Mucosa of gallbladder (tissue), 1 donor: ENCODE results near the gene PAK6. TPM values are rescaled to one million over a fixed set of nuclear protein-coding genes. Genes with fewer than 3 reads are reported as not detected.

Experiments
- DNase-seq: peaks from one replicate; pipeline ENCODE4 v3.0.0-alpha.2; 2020; ENCODE audit warnings: low spot score
- total RNA-seq: library from RNA; stranded (reverse); gene quantifications from one replicate; pipeline ENCODE4 v1.2.1, GENCODE V29; 2021
- donor health status: DM: no; HTN: no; CAD: no.

The PAK6 gene
- total RNA-seq, 1 donor from 2014 or later = 7.9 TPM

DNA sequence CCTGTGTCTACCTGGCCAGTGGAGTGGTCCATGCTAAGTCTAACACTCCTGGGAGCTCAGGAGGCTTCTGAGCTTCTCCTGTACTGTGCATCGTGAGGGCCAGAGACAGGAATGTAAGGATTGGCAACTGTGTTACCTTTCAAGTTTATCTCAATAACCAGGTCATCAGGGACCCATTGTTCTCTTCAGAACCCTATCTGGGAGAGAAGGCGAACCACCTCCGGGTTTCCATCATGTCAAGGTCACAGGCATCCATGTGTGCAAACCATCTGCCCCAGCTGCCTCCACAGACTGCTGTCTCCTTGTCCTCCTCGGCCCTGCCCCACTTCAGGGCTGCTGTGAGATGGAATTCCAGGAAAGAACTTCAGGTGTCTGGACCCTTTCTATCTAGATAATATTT, 38.1 kb downstream of the PAK6 start:
- DNase-seq = no peak

DNA sequence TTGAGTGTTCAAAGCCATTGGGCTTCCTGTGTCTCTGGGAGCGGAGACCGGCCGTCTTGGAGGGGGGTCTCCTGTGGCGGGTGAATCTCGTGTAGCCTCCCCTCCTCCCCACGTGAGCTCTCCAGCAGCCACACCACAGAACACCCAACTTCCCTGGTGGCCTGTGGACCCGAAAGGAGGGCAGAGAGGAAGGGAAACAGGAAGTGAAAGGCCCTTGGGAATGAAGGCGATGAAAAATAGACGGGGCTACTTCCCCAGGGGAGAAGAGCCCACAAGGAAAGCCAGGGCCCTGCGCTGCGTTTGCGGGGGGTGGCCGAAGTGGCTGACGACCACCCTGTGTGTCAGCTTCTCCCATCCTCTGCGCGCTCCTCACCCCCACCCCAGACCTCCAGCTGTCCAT, 38.6 kb downstream of the PAK6 start:
- no peak for DNase-seq

DNA sequence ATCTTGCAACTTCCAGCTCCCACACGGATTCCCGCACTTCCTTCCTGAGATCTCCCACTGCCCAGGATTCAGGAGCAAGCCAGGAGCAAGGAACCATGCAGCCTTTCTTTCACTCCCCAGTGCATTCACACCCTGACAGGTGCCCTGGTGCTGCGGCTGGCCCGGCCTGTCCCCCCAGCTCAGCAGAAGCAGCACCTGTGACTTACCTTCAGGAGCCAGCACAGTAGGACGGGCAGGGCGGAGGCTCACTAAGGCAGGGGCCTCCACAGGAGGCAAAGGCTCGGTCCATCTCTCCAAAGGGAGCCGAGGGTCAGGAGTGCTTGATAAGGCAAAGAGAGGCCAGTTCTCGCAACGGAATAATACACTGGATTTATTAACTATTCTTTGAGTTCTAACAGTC, 39.2 kb downstream of the PAK6 start:
- no peak for DNase-seq

DNA sequence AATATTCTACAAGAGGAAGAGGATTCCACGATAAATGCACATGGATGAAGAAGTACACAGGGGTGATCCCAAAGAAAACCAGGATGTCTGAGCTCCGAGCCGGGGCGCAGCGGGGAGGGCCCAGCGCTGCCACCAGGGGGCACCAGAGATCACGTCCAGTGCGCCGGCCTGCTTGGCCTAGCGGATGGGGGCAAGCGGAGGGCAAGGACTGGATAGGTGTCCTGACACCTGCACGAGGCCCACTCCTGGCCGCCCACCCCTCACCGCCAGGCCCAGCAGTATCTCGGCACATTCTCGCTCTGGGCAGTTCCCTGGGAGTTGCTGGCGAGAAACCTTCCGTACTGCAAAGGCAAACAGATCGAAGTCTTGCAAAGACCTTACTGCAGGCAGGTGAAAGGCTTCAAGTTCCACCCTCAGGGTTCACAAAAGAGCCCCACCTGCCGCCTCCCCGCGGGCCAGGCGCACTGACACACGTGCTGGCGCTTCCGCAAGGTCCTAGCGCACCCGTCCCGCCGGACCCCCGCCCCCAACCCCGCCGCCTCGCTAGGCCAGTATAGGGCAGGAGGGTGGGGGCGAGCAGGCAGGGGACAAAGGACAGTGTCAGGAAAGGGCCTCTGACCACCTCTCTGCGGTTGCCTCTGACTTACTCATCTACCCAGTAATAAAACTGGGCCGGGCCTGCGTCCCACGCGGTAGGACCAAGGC, 40.7 kb downstream of the PAK6 start:
- DNase-seq = peak; percentile 67

GRCh38 chr15:40280260-40281056, 41.6 kb downstream of the PAK6 start:
- DNase-seq = no peak

DNA sequence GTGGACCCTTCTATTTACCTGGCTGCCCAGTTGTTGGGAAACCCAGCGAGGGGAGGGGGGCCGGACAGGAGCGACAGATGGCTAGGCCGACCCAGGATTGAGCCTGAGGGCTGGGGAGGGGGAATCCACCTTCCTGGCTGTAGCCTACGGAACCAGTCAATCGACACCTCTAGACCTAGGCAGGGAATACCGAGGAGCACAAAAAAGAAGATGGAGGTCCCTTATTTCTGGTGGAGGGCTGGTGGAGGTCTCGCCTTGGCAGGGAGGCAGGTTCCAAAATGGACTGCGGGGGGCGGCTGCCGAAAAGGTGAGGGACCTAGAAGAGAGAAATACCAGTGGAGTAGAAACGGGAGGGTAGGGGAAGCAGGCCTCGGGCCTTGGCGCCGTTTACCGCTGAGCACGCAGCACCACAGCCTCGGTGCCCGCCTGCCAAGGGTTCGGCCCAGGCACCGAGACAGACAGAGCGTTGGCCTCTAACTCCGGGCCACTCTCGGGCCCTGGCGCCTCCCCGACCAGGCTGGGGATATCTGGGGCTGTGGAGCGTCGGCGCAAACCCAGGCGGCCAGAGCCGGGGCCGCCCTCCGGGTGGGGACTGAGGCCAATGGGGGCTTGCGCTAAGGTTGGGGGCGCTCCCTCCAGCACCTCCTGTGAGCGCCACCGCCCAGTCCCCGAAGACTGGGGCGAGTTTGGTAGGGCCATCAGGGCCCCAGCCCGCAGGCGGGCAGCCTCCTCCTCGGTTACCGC, 42.4 kb downstream of the PAK6 start:
- no peak for DNase-seq

- DNase-seq = no peak
These were observed 42.9 kb downstream of the PAK6 start for GRCh38 chr15:40281801-40282146.

DNA sequence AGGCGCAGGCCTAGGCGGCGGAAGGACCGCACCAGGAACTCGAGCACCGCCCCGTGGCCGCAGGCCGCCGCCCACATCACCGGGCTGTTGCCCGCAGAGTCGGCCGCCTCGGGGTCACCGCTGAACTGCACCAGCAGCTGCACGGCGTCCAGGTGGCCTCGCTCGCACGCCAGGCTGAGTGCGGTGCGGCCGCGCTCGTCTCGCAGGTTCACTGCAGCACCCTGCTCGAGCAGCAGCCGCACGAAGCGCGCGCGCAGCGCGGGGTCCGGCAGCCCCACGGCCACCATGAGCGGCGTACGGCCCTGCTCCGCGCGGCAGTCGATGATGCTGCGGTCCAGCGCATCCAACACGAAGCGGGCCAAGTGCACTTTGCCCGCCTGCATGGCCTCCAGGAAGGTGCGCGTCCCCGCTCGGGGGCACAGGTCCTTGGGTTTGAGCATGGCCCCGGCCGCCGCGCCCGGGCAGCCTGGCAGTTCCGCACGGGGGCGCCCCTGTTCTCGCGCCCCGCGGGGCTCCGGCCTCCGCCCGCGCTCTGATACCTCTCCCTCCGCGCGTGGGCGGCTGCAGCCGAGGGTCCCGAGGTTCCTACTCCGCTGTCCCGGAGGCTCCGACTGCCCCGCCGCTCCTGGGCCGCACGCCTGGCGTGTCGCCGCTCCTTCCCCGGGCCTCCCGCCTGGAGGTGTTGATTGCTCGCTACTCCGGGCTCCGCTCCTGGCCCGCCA, 43.4 kb downstream of the PAK6 start:
- DNase-seq = peak; percentile 38

DNA sequence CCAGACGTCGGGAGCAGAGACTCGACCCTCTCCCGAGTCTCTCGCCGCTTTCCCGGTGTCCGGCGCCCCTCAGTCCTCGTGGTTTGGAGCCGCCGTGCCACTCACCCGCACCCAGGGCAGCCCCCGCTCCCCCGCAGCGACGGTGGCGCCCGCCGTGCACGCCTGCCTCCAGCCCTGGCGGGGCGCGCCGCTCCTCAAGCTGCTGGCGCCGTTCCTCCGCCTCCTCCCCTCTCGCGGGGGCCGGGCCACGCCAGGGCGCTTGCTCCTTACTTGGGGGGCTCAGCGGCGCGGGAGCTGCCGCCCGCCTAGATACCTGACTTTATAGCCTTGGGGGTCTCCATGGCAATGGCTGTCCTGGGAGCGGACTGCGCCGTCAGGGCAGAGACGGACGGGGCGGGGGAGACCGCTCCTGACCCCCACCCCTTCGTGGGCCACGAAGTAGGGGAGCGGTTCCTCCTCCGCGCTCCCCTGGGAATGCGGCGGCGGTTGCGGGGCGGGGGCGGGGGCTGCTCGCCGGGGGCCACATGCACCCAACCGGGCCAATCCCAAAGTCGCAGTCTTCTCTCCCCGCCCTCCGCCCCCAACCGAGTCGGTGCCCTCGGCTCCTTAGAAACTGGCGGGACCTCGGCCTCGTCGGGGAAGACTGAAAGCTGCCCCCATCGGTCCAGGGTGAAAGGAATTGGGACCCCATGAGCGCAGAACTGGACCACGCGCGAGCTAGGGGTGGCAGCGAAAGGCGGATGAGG, 44.2 kb downstream of the PAK6 start, which contains the start of gene ANKRD63:
TSS of gene ANKRD63 (minus strand) at position 196 of the 746 bp plus-strand sequence. CDS start 478 bp downstream, outside the sequence.
- DNase-seq = no peak

DNA sequence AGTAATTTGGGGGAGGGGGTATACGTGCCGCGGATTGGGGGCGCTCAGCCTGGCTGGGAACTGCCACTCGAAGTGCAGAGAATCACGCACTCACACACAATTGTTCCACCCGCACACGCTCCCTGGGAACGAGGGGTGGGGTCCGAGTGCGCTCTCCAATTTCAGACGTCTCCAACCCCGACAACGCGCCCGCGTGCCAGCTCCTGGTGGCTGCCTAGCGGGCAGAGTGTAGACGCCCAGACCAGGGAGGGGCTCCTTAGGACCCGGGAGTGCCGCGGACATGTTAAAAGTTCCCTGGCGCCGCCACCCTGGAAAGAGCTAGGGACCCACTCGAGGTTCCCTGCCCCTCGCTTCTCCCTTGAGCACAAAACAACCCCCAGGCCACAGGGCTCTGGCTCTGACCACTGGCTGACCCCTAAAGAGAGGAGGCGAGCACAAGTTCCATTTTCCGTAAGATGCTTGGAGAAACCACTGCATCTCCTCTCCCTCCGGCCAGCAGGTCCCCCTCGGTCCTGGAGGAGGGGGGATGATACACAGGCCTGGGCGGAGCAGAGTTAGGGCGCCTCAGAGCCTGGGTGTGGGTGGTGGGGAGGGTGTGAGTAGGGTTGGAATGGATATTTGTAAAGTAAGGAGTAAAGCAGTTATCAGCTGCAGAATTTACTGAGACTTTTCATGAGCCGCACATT, 44.9 kb downstream of the PAK6 start:
- DNase-seq = no peak

GRCh38 chr15:40285151-40285550, 46.3 kb downstream of the PAK6 start:
- no peak for DNase-seq

- no peak for DNase-seq
These were observed 46.7 kb downstream of the PAK6 start for GRCh38 chr15:40285554-40286011.

- DNase-seq = no peak
These were observed 47.2 kb downstream of the PAK6 start for GRCh38 chr15:40286061-40286532.

GRCh38 chr15:40286794-40287193, 47.9 kb downstream of the PAK6 start:
- no peak for DNase-seq

- DNase-seq = no peak
These were observed 48.6 kb downstream of the PAK6 start for GRCh38 chr15:40287505-40287904.

- DNase-seq = no peak
These were observed 49.1 kb downstream of the PAK6 start for GRCh38 chr15:40287968-40288367.

DNA sequence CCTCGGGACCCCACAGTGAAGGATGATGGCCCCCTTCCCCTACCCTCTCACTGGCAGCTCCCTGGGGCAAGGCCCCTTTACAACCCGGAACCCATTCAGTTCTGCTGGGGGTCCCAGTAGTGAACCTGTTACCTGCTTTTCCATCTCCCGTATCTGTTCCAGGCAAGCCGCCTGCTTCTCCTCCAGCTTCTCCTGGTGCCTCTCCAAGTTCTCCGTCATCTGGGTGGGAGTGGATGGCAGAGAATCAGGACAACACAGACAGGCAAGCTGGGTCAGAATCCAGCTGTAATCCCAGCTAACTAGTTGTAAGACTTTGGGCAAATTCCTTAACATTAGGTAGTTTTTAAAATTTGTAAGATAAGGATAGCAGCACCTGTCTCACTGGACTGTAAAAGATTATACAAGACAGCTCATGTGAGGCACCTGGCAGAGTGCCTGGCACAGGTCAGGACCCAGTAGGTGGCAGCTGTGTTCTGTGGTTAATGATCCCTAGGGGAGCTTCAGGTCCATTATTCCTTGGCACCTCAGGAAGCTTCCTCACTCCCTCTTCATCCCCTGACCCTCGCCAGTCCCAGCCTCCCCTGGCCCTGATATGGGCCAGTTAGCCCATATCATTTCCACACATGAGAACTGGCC, 50.4 kb downstream of the PAK6 start:
- DNase-seq = peak; percentile 90

- no peak for DNase-seq
These were observed 51.7 kb downstream of the PAK6 start for GRCh38 chr15:40290545-40290917.

DNA sequence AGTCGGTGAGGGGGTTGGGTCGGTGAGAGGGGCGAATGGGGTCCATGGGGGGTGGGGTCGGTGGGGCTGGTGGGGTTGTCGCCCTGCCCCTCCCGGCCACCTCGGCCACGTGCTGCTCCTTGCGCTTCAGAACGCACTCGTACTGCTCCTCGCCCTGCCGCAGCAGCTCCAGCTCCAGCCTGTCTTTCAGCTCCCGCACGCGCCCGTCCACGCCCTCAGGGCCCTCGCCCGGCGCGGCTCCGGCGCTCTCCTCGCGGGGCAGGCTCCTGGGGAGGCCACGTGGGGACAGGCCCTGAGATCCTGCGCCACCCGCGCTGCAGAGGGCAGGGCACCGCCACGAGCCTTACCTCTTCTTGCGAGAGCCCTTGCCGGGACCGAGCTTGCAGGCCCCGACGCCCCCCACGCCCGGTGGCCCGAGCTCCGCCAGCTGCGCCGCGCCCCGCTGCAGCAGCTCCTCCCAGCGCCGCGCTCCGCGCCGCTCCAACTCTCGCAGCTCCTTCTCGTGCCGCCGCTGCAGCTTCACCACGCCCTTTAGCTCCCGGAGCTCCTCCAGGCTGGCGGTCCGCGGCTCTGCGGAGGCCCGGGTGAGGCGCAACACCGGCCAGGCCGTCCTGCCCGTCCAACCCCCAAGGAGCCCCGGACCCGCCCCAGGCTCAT, 52.2 kb downstream of the PAK6 start:
- no peak for DNase-seq
